Coronary artery (tissue), 2 donors: ENCODE measurements around the gene SYT5.

Experiments used
- DNase-seq: peaks from one replicate; pipeline ENCODE4 v3.0.0-alpha.2; 2017; ENCODE audit warnings: low spot score
- H3K27ac ChIP-seq, 2 donors: fragments of 200-600 bp; sonication (generic); one replicate each; pipeline ENCODE4 v1.5.1; 2016 to 2019
- H3K4me3 ChIP-seq: fragments of 200-600 bp; sonication (generic); 2 replicates; pipeline ENCODE4 v1.5.1; 2016; ENCODE audit warnings: mild to moderate bottlenecking, moderate library complexity
- TF ChIP-seq, protein P1 (sequence below): fragments of 200-600 bp; sonication (generic); IDR thresholded peaks from one replicate; pipeline ENCODE4 v1.5.1; 2019; ENCODE audit warnings: antibody characterized with exemption

The SYT5 gene

DNA sequence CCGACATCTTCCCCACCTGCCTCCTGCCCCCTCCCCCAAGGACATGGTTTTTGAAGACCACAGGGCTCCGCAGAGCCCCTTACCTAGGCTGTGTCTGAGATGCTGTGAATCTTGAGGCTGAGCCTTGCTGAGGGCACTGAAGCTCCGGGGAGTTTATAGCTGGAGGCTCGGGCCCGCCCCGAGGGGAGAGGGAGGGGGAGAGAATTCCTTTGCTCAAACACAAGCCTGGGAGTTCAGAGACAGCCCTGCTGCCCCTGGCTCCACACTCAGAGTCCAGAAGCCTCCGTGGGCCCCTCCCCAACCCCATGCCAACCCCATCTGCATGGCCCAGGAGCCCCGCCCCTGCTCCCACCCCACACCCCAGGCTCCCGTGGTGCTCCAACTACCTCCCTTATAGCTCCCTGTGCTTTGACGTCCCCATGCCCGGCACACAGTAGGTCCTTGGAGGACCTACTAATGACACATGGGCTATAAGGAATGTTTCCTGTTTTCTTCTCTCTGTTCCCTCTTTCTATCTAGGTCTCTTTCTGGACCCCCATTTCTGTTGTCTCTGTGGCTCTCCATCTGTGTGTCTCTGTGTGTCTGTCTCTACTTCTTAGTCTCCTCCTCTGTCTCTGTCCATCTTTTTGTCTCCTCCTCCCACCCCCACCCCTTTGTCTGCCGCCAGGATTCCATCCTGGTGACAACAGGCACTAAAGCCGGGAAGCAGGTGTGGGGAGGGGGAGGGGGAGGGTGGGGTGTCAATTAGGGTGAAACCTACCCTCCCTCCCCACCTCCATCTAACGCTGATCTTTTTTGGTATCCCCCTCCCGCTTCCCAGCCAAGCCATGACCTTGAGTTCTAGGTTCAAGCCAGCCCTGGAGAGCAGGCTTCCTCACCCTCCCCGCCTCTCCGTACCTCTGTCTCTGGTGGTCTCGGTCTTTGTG lies 30.7 kb downstream of the SYT5 start, which contains the start of gene TNNT1:
TNNT1 (minus strand) TSS at position 129 of the 926 bp plus-strand sequence. CDS start 2,049 bp downstream, outside the sequence.
- TF ChIP-seq, protein P1, sequence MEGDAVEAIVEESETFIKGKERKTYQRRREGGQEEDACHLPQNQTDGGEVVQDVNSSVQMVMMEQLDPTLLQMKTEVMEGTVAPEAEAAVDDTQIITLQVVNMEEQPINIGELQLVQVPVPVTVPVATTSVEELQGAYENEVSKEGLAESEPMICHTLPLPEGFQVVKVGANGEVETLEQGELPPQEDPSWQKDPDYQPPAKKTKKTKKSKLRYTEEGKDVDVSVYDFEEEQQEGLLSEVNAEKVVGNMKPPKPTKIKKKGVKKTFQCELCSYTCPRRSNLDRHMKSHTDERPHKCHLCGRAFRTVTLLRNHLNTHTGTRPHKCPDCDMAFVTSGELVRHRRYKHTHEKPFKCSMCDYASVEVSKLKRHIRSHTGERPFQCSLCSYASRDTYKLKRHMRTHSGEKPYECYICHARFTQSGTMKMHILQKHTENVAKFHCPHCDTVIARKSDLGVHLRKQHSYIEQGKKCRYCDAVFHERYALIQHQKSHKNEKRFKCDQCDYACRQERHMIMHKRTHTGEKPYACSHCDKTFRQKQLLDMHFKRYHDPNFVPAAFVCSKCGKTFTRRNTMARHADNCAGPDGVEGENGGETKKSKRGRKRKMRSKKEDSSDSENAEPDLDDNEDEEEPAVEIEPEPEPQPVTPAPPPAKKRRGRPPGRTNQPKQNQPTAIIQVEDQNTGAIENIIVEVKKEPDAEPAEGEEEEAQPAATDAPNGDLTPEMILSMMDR: no peak
- Histone ChIP-seq H3K27ac (no peak within 1 kb of the TSS), H3K4me3 (no peak within 1 kb of the TSS)
- no peak for DNase-seq

DNA sequence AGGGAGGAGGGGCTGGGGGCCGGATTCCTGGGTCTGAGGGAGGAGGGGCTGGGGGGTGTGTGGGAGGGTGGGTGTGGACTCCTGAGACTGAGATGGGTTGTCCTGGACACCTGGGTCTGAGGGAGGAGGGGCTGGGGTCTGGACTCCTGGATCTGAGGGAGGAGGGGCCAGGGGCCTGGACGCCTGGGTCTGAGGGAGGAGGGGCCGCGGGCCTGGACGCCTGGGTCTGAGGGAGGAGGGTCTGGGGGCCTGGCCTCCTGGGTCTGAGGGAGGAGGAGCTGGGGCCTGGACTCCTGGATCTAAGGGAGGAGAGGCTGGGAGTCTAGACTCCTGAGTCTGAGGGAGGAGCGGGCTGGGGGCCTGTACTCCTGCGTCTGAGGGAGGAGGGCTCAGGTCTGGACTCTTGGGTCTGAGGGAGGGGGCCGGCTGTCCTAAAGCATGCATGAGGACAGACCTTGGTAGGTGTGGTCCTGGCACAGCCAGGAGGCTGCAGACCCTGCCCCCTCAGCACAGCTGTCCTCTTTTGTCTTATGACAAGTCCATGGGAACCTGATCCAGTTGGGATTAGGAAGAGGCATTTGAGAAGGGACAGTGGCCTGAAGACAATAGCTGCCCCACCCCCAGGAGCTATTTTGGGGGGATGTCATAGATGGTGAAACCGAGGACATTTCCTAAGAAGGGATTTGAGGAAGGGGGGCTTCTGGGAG lies 32.4 kb downstream of the SYT5 start:
- H3K27ac ChIP-seq: no peak overlapping the region
- no peak overlapping the region for H3K4me3 ChIP-seq
- DNase-seq: no peak
- TF ChIP-seq, protein P1: no peak

DNA sequence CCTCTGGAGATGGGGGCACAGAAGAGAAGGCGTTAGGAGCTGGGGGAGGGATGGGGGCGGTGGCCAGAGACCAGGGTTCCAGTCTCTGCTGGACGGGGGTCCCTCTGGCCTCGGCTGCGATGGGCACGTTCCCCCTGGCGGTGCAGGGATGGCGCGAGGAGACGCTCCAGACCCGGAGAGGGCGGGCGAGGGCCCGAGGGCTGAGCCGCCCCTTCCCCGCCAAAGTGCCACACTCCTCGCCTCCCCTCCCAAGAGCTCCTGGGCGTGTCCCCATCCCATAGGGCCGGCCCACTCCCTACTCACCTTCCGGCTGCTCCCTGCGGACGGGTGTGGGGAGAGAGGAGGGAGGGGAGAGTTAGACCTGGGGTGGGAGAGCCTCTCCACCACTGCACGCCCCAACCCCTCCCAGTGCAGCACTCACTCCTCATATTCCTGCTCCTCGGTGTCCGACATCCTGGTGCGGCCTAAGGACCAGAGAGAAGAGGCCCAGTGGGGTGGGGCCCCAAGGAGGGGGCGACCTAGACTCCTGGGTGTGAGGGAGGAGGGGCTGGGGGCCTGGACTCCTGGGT lies 33.3 kb downstream of the SYT5 start:
- Histone ChIP-seq H3K4me3 (no peak overlapping the region), H3K27ac (no peak overlapping the region)
- no peak for DNase-seq
- TF ChIP-seq, protein P1: no peak

DNA sequence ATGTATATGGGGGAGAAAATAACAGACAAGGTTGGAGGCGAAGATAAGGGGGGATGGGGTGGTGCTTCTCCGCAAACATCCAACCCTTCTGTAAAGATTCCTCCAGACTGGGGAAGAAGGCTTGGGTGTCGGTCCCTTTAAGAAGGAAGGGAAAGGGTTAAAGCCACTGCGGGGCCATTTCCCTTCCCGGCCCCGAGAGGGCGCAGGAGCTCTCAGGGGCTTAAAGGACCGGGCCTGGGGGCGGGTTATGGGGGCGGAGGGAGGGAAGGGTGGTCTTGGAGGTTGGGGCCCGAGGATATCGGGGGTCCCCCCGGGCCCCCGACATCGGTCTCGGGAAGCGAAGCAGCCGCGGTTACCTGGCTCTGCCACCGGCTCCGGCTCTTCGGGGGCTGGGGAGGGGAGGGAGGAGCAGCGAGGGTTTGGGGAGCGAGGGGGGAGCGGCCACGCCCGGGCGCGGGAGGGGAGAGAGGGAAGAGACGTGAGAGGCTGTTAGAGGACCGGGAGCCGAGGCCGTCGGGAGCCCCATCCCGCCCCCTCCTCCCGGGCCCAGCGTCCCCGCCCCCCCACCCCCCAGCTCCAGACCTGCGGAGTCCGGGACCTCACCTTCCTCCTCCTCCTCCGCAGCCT lies 33.9 kb downstream of the SYT5 start:
- H3K27ac ChIP-seq: no peak overlapping the region
- DNase-seq: no peak
- TF ChIP-seq, protein P1: no peak
- H3K4me3 ChIP-seq: no peak overlapping the region

DNA sequence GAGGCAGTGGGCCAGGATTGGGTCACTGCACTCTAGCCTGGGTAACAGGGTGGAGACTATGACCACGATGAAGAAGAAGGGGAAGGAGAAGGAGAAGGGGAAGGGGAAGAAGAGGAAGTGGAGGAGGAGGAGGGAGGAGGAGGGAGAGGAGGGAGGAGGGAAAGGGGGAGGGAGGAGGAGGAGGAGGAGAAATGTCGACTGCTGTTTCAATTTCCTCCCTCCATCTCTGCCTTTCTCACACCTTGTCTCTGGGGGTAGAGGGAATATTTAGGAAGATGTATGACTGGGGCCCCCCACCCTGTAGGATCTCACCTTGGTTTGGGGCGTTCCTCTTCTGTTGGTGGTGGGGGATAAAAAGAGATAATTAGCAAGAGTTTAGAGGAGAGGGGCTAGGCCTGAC lies 34.9 kb downstream of the SYT5 start:
- no peak overlapping the region for H3K27ac ChIP-seq
- no peak for DNase-seq
- TF ChIP-seq, protein P1: no peak
- H3K4me3 ChIP-seq: no peak overlapping the region

DNA sequence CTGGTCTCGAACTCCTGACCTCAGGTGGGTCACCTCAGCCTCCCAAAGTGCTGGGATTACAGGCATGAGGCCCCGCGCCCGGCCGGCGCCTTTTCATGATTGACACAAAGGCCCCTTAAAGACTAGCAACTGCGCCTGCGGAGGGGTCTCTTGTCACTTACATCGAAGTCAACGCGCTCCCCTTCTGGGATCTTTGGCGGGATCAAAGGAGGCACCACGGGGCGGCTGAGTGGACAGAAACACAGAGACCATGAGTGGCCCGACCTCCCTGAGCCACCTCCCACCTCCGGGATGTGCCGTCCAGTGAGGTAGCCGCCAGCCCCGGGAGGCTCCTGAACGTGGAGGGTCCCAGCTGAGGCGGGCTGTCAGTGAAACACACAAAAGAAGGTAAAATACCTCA lies 38.4 kb downstream of the SYT5 start:
- Histone ChIP-seq H3K27ac (no peak overlapping the region), H3K4me3 (no peak overlapping the region)
- no peak for DNase-seq
- TF ChIP-seq, protein P1: no peak
